Lower leg skin (tissue), 3 donors: ENCODE measurements around the gene AIM2.

ENCODE experiments used
- CTCF ChIP-seq, 3 donors: fragments of 450-650 bp; IDR thresholded peaks; one replicate each; pipeline ENCODE4 v1.5.1; 2016; ENCODE audit warnings: antibody characterized with exemption in 3 of 3, mild to moderate bottlenecking in 3 of 3, moderate library complexity in 2 of 3
- POLR2A ChIP-seq, 2 donors: fragments of 450-650 bp; IDR thresholded peaks; one replicate each; pipeline ENCODE4 v1.6.1; 2016 to 2017; ENCODE audit warnings: antibody characterized with exemption in 2 of 2, mild to moderate bottlenecking in 1 of 2, moderate library complexity in 1 of 2

GRCh38 chr1:159014003-159014571 lies 62.5 kb downstream of the AIM2 start:
- no peak for TF ChIP-seq CTCF (IDR thresholded peaks at IDR 0.05)
- TF ChIP-seq POLR2A (IDR thresholded peaks at IDR 0.05), result no peak
